Measurements from ENCODE around the gene FMNL1. TPM values are rescaled to one million over a fixed set of nuclear protein-coding genes. Genes with fewer than 3 reads are reported as not detected.
A peak's percentile ranks its signal among the peaks of the same experiment; 100 is the strongest.

FMNL1 gene
- total RNA-seq, 4 donors from 2014 or later = 3.2 to 7.6 (median 4.2) TPM

DNA sequence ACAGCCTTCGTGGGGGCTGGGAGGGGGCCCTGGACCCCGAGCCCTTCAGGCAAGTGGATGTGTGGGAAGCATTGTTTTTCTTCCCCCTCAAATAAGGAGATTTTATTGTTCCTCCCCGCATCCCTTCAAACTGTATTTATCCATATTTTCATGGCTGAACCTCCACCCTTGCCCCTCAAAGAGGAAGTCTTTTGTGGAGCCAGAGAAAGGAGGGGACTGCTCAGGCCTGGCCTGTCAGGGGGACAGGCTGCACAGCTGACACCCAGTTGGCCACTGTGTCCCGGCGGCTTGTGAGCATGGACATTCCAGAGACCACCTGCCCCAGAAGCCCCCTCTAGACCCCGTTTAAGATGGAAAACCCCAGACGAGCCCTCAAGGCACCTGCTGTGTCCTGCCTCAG, 44.1 kb upstream of the FMNL1 start:
- 79 to 81% methylated on average over 7 of the region's 7 CpGs for WGBS, 2 donors
- Histone ChIP-seq H3K27ac (no peak overlapping the region), H3K36me3 (no peaks in the 10 kb centered on the region), H3K4me1 (peaks cover 8 to 21% of the 10 kb centered on the region in 2 donors), H3K9me3 (no peaks in the 10 kb centered on the region), H3K4me3 (replicated peaks in 1 of 3) (no peak overlapping the region), H3K27me3 (no peaks in the 10 kb centered on the region)
- DNase-seq = no peak
- intact Hi-C loops (cut with DNase I) = no loop called here
- no peak for TF ChIP-seq POLR2A (IDR thresholded peaks at IDR 0.05)
- TF ChIP-seq, protein P1, sequence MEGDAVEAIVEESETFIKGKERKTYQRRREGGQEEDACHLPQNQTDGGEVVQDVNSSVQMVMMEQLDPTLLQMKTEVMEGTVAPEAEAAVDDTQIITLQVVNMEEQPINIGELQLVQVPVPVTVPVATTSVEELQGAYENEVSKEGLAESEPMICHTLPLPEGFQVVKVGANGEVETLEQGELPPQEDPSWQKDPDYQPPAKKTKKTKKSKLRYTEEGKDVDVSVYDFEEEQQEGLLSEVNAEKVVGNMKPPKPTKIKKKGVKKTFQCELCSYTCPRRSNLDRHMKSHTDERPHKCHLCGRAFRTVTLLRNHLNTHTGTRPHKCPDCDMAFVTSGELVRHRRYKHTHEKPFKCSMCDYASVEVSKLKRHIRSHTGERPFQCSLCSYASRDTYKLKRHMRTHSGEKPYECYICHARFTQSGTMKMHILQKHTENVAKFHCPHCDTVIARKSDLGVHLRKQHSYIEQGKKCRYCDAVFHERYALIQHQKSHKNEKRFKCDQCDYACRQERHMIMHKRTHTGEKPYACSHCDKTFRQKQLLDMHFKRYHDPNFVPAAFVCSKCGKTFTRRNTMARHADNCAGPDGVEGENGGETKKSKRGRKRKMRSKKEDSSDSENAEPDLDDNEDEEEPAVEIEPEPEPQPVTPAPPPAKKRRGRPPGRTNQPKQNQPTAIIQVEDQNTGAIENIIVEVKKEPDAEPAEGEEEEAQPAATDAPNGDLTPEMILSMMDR (IDR thresholded peaks at IDR 0.05) = no peak

DNA sequence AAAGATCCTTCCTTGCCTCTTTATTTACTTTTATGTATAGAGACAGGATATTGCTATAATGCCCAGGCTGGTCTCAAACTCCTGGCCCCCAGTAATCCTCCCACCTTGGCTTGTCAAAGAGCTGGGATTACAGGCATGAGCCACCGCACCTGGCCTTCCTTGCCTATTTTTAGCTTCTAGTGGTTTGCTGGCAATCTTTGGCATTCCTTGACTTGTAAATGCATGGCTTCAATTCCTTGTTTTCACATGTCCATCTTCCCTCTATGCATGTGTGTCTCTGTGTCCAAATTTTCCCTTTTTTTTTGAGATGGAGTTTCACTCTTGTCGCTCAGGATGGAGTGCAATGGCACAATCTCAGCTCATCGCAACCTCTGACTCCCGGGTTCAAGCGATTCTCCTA, 37.5 kb upstream of the FMNL1 start:
- no peak for TF ChIP-seq POLR2A (IDR thresholded peaks at IDR 0.05)
- TF ChIP-seq, protein P1 (IDR thresholded peaks at IDR 0.05) = no peak
- 88 to 95% methylated on average over 5 of the region's 5 CpGs for WGBS, 2 donors
- no peaks in the 10 kb centered on the region for H3K36me3 ChIP-seq

DNA sequence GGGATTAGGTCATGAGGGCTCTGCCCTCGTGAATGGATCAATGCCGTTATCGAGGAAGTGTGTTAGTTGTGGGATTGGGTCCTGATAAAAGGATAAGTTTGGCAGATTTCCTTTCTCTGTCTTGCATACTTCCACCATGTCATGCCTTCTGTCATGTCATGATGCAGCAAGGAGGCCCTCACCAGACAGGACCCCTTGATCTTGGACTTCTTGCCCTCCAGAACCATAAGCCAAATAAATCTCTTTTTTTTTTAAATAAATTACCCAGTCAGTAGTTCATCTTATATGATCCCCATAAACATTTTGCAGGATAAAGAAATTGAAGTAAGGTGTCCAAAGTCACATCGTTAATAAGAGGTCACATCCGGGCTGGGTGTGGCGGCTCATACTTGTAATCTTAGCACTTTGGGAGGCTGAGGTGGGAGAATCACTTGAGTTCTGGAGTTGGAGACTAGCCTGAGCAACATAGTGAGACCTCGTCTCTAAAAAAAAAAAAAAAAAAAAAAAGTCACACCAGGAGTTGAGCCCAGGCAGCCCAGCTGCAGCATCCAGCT, 34.8 kb upstream of the FMNL1 start:
- intact Hi-C loops (cut with DNase I) = no loop called here
- H3K27me3 ChIP-seq = no peaks in the 10 kb centered on the region
- H3K9me3 ChIP-seq = no peaks in the 10 kb centered on the region
- DNase-seq = no peak
- no peak overlapping the region for H3K27ac ChIP-seq
- H3K36me3 ChIP-seq = no peaks in the 10 kb centered on the region
- no peak overlapping the region for H3K4me3 ChIP-seq (replicated peaks in 1 of 3)
- WGBS, 2 donors = 84 to 85% methylated on average over 7 of the region's 7 CpGs
- H3K4me1 ChIP-seq = peaks cover 11 to 15% of the 10 kb centered on the region in 2 donors
- no peak for TF ChIP-seq POLR2A (IDR thresholded peaks at IDR 0.05)
- TF ChIP-seq, protein P1 (IDR thresholded peaks at IDR 0.05) = no peak

More for the DNA sequence above, 37.5 kb upstream of the FMNL1 start:
- H3K27ac ChIP-seq = no peak overlapping the region
- H3K4me3 ChIP-seq (replicated peaks in 1 of 3) = no peak overlapping the region
- intact Hi-C loops (cut with DNase I) = no loop called here
- no peaks in the 10 kb centered on the region for H3K27me3 ChIP-seq
- no peaks in the 10 kb centered on the region for H3K4me1 ChIP-seq
- no peaks in the 10 kb centered on the region for H3K9me3 ChIP-seq
- DNase-seq = no peak

DNA sequence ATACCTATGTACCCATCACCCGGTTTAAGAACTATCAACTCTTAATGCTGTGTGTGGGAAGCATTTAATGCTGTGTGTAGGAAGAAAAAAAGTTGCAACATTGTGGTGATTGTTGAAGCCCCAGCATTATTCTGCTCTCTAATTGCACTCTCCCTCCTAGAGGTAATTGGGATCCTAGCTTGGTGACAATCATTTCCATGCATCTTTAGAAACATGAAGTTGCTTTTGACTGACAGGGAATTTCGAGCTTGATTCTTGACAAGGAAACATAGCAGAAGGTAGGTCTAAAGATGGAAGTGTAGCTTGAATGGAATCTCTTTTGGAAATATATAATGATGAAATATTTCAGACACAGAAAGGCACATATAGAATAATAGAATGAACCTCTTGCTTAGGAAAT, 32.7 kb upstream of the FMNL1 start:
- Histone ChIP-seq H3K9me3 (no peaks in the 10 kb centered on the region), H3K27me3 (no peaks in the 10 kb centered on the region), H3K27ac (no peak overlapping the region), H3K4me1 (peaks cover 11 to 15% of the 10 kb centered on the region in 2 donors), H3K36me3 (no peaks in the 10 kb centered on the region), H3K4me3 (replicated peaks in 1 of 3) (no peak overlapping the region)
- intact Hi-C loops (cut with DNase I) = no loop called here
- no peak for TF ChIP-seq POLR2A (IDR thresholded peaks at IDR 0.05)
- TF ChIP-seq, protein P1 (IDR thresholded peaks at IDR 0.05) = no peak
- 88 to 92% methylated on average over 2 of the region's 2 CpGs for WGBS, 2 donors
- no peak for DNase-seq

DNA sequence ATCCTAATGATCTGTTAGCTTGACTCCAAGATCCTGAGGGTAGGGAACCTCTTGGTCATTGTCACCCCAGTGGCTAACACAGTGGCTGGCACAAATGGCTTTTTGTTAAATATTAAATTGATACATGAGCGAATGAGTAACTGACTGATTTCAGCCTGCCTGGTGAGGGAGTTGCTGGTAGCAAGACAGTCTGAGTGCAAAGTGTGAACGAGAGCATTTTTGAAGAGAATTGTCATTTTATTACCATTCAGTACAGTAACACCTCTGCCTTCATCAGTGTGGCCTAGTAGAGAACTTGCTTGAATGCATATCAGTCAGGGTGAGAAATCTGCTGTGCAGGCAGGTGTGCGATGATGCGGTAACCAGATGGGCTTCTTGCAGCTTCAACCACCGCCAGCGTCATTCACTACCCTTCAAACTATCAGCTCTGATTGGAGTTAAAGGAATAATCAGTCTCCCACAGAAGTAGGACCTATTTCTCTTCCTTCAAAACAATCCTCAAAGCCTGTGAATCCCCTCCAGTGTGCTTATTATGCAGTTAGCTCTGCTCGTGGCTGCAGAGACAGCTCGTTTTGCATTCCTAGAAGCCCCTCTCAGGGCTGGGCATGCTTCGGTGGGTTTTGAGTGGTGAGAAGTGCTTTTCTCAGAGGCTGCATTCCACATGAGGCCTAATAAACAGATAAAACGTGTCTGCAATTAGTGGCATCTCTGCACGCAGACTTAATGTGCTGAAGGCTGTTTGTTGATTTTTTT, 31.0 kb upstream of the FMNL1 start:
- no peaks in the 10 kb centered on the region for H3K27me3 ChIP-seq
- 51 to 57% methylated on average over 11 of the region's 11 CpGs for WGBS, 2 donors
- TF ChIP-seq, protein P1 (IDR thresholded peaks at IDR 0.05) = no peak
- TF ChIP-seq POLR2A (IDR thresholded peaks at IDR 0.05) = no peak
- peak; percentile 37 to 39 for DNase-seq
- H3K4me3 ChIP-seq (replicated peaks in 1 of 3) = no peak overlapping the region
- peaks cover 11 to 15% of the 10 kb centered on the region in 2 donors for H3K4me1 ChIP-seq
- intact Hi-C loops (cut with DNase I) = loop anchor here (10.0 kb wide), 1 partner anchor 266 kb away; no protein-coding TSS in a partner anchor
- H3K36me3 ChIP-seq = no peaks in the 10 kb centered on the region
- H3K9me3 ChIP-seq = no peaks in the 10 kb centered on the region
- H3K27ac ChIP-seq = no peak overlapping the region
